NCI-H82 (cell line): Measurements from ENCODE around the gene TNFSF8.

ENCODE experiments used
- DNase-seq: peaks from one replicate; lab custom pipeline; 2025; lab: John Stamatoyannopoulos, UW

Gene TNFSF8

GRCh38 chr9:114930056-114930812, at the start of gene TNFSF8:
TNFSF8 (minus strand) TSS chr9:114930591; CDS start chr9:114930303, 288 bp downstream.
- no peak for DNase-seq

GRCh38 chr9:114973216-114973615, 42.8 kb upstream of the TNFSF8 start:
- DNase-seq, result no peak

- DNase-seq, result no peak
Observed at GRCh38 chr9:114972510-114973136, 42.2 kb upstream of the TNFSF8 start.

- no peak for DNase-seq
Observed at GRCh38 chr9:114969269-114969668, 38.9 kb upstream of the TNFSF8 start.

- DNase-seq, result no peak
Observed at GRCh38 chr9:114968671-114969070, 38.3 kb upstream of the TNFSF8 start.

GRCh38 chr9:114965564-114965963, 35.2 kb upstream of the TNFSF8 start:
- no peak for DNase-seq

GRCh38 chr9:114962809-114963208, 32.4 kb upstream of the TNFSF8 start:
- DNase-seq, result no peak

- DNase-seq, result no peak
Observed at GRCh38 chr9:114960276-114960675, 29.9 kb upstream of the TNFSF8 start.

GRCh38 chr9:114958844-114959235, 28.4 kb upstream of the TNFSF8 start:
- DNase-seq, result no peak

GRCh38 chr9:114958021-114958843, 27.8 kb upstream of the TNFSF8 start:
- DNase-seq, result no peak

GRCh38 chr9:114957558-114957957, 27.2 kb upstream of the TNFSF8 start:
- no peak for DNase-seq

GRCh38 chr9:114954956-114955582, 24.7 kb upstream of the TNFSF8 start:
- DNase-seq, result no peak

GRCh38 chr9:114953959-114954358, 23.6 kb upstream of the TNFSF8 start:
- DNase-seq, result no peak

- no peak for DNase-seq
Observed at GRCh38 chr9:114953046-114953445, 22.7 kb upstream of the TNFSF8 start.

- DNase-seq, result no peak
Observed at GRCh38 chr9:114950761-114951160, 20.4 kb upstream of the TNFSF8 start.

- no peak for DNase-seq
Observed at GRCh38 chr9:114947058-114947457, 16.7 kb upstream of the TNFSF8 start.

GRCh38 chr9:114945616-114946412, 15.4 kb upstream of the TNFSF8 start:
- no peak for DNase-seq

- DNase-seq, result no peak
Observed at GRCh38 chr9:114941376-114941775, 11.0 kb upstream of the TNFSF8 start.

GRCh38 chr9:114938687-114939575, 8.5 kb upstream of the TNFSF8 start:
- DNase-seq, result no peak

- no peak for DNase-seq
Observed at GRCh38 chr9:114937516-114937915, 7.1 kb upstream of the TNFSF8 start.
